VCaP (cell line): ENCODE results near the gene KCTD21.

Experiments
- H3K27ac ChIP-seq: fragments of 450-650 bp; 2 replicates; pipeline ENCODE4 v1.5.1; 2017
- CTCF ChIP-seq: fragments of 450-650 bp; conservative IDR thresholded peaks from 2 replicates; pipeline ENCODE4 v1.5.1; 2017; ENCODE audit warnings: mild to moderate bottlenecking, moderate library complexity

KCTD21 gene

GRCh38 chr11:78210000-78210608, 21.7 kb upstream of the KCTD21 start:
- no peak for TF ChIP-seq CTCF
- no peak overlapping the region for H3K27ac ChIP-seq

- TF ChIP-seq CTCF: no peak
- no peak overlapping the region for H3K27ac ChIP-seq
Measured at GRCh38 chr11:78209478-78209877, 21.1 kb upstream of the KCTD21 start.

GRCh38 chr11:78208257-78209165, 20.1 kb upstream of the KCTD21 start:
- TF ChIP-seq CTCF: no peak
- H3K27ac ChIP-seq: no peak overlapping the region

- H3K27ac ChIP-seq: no peak overlapping the region
- TF ChIP-seq CTCF: no peak
Measured at GRCh38 chr11:78207532-78208256, 19.3 kb upstream of the KCTD21 start.

- no peak overlapping the region for H3K27ac ChIP-seq
- TF ChIP-seq CTCF: no peak
Measured at GRCh38 chr11:78205691-78206090, 17.3 kb upstream of the KCTD21 start.

GRCh38 chr11:78205256-78205655, 16.8 kb upstream of the KCTD21 start:
- no peak for TF ChIP-seq CTCF
- no peak overlapping the region for H3K27ac ChIP-seq

DNA sequence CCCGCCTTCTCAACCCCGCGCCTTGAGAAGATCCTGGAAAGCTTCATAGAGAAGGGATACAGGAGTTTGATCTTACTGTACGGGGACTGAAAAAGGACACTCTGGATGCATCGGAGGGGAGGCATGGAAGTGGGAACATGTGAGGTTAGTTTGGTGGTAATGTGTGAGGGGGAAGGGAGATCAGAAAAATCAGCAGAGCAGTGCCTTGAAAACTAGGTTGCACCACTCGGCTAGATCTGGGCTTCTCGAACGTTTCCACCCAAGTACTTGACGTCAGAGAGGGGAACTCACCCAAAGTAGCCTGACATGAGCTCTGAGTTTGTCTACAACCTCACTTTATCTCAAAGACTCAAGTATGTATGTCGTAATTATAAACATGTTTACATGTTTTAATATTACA, 14.8 kb upstream of the KCTD21 start:
- no peak overlapping the region for H3K27ac ChIP-seq
- no peak for TF ChIP-seq CTCF
